Endodermal cell (in vitro differentiated cells): Measurements from ENCODE around the gene INAFM2. TPM values are rescaled to one million over a fixed set of nuclear protein-coding genes. Genes with fewer than 3 reads are reported as not detected.

ENCODE experiments used
- DNase-seq: peaks from one replicate; pipeline ENCODE4 v3.0.0-alpha.2; 2017
- H3K27ac ChIP-seq: 2 replicates; pipeline ENCODE4 v1.5.1; 2013; ENCODE audit warnings: mild to moderate bottlenecking, low read depth, low read length, moderate library complexity
- H3K27me3 ChIP-seq: 2 replicates; pipeline ENCODE4 v1.6.1; 2013; ENCODE audit warnings: mild to moderate bottlenecking, low read length, moderate library complexity; ENCODE audit not compliant: insufficient read depth, control insufficient read depth, poor library complexity, severe bottlenecking
- H3K36me3 ChIP-seq: 2 replicates; pipeline ENCODE4 v1.7.0; 2013; ENCODE audit warnings: mild to moderate bottlenecking, low read length, moderate library complexity; ENCODE audit not compliant: control insufficient read depth, insufficient read depth
- H3K4me1 ChIP-seq: one replicate; pipeline ENCODE4 v1.7.0; 2013; ENCODE audit warnings: low read length; ENCODE audit not compliant: control insufficient read depth, insufficient read depth
- H3K4me3 ChIP-seq: 2 replicates; pipeline ENCODE4 v1.5.1; 2013; ENCODE audit warnings: mild to moderate bottlenecking, low read length, moderate library complexity
- H3K9ac ChIP-seq: 2 replicates; pipeline ENCODE4 v1.6.1; 2013; ENCODE audit warnings: mild to moderate bottlenecking, low read length, moderate library complexity; ENCODE audit not compliant: poor library complexity, severe bottlenecking; ENCODE audit errors: extremely low read depth
- H3K9me3 ChIP-seq: 2 replicates; pipeline ENCODE4 v1.6.1; 2013; ENCODE audit warnings: mild to moderate bottlenecking, low read length, moderate library complexity; ENCODE audit not compliant: control insufficient read depth
- H3K27ac Mint-ChIP-seq: 2 replicates; pipeline ENCODE4 v1.8.0; 2020; ENCODE audit warnings: mixed read lengths
- H3K27me3 Mint-ChIP-seq: 2 replicates; pipeline ENCODE4 v1.8.0; 2021; ENCODE audit warnings: mild to moderate bottlenecking, mixed read lengths; ENCODE audit not compliant: insufficient read depth
- H3K36me3 Mint-ChIP-seq: 2 replicates; pipeline ENCODE4 v1.8.0; 2020; ENCODE audit warnings: low read depth, mixed read lengths
- H3K4me1 Mint-ChIP-seq: 2 replicates; pipeline ENCODE4 v1.8.0; 2020; ENCODE audit warnings: mixed read lengths
- H3K4me3 Mint-ChIP-seq: 2 replicates; pipeline ENCODE4 v1.8.0; 2020; ENCODE audit warnings: mild to moderate bottlenecking, moderate library complexity, mixed read lengths
- H3K9me3 Mint-ChIP-seq: 2 replicates; pipeline ENCODE4 v1.8.0; 2020; ENCODE audit warnings: mild to moderate bottlenecking, mixed read lengths
- WGBS, 2 experiments: methylation state at CpG; one replicate each; pipeline versions ENCODE4 v1.1.5 to v1.1.7; 2013; ENCODE audit warnings: missing lambda C conversion rate in 2 of 2, mixed read lengths in 1 of 2; ENCODE audit not compliant: insufficient coverage in 1 of 2, insufficient read length in 1 of 2; 5-methylcytosine and 5-hydroxymethylcytosine counted together
- total RNA-seq, 2 donors: library from RNA; stranded (reverse); fragmentation: NEBNext Ultra II Directional in 1 of 2; extraction: Animal tissue kit (Norgen Biotek cat#: 25700) in 1 of 2; gene quantifications; 2 replicates in 1 of 2; 3 replicates in 1 of 2; pipeline ENCODE4 v1.2.1, GENCODE V29; 2021
- TF ChIP-seq, protein P1 (sequence below): fragments of 200-600 bp; sonication (generic); conservative IDR thresholded peaks from 2 replicates; pipeline ENCODE4 v1.5.0; 2021; ENCODE audit warnings: antibody characterized with exemption, mild to moderate bottlenecking

INAFM2 gene
- total RNA-seq, 2 donors from 2014 or later: 4.6 to 8.6 TPM

DNA sequence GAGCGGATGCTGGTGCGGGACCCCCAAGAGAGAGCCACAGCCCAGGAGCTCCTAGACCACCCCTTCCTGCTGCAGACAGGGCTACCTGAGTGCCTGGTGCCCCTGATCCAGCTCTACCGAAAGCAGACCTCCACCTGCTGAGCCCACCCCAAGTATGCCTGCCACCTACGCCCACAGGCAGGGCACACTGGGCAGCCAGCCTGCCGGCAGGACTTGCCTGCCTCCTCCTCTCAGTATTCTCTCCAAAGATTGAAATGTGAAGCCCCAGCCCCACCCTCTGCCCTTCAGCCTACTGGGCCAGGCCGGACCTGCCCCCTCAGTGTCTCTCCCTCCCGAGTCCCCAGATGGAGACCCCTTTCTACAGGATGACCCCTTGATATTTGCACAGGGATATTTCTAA, 47.5 kb upstream of the INAFM2 start:
- H3K27ac ChIP-seq: no peak overlapping the region
- peaks cover 34% of the 10 kb centered on the region for H3K27me3 Mint-ChIP-seq
- 89 to 92% methylated on average over 5 to 7 of the region's 7 CpGs for WGBS, 2 experiments
- H3K4me3 Mint-ChIP-seq: no peak overlapping the region
- H3K4me1 ChIP-seq: no peaks in the 10 kb centered on the region
- H3K27me3 ChIP-seq: peaks cover 31% of the 10 kb centered on the region
- no peaks in the 10 kb centered on the region for H3K36me3 ChIP-seq
- peaks cover 14% of the 10 kb centered on the region for H3K4me1 Mint-ChIP-seq
- DNase-seq: no peak
- no peak overlapping the region for H3K4me3 ChIP-seq
- TF ChIP-seq, protein P1, sequence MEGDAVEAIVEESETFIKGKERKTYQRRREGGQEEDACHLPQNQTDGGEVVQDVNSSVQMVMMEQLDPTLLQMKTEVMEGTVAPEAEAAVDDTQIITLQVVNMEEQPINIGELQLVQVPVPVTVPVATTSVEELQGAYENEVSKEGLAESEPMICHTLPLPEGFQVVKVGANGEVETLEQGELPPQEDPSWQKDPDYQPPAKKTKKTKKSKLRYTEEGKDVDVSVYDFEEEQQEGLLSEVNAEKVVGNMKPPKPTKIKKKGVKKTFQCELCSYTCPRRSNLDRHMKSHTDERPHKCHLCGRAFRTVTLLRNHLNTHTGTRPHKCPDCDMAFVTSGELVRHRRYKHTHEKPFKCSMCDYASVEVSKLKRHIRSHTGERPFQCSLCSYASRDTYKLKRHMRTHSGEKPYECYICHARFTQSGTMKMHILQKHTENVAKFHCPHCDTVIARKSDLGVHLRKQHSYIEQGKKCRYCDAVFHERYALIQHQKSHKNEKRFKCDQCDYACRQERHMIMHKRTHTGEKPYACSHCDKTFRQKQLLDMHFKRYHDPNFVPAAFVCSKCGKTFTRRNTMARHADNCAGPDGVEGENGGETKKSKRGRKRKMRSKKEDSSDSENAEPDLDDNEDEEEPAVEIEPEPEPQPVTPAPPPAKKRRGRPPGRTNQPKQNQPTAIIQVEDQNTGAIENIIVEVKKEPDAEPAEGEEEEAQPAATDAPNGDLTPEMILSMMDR: no peak
- H3K9me3 Mint-ChIP-seq: no peaks in the 10 kb centered on the region
- H3K9ac ChIP-seq: no peak overlapping the region
- H3K9me3 ChIP-seq: no peaks in the 10 kb centered on the region
- peaks cover 10% of the 10 kb centered on the region for H3K36me3 Mint-ChIP-seq
- H3K27ac Mint-ChIP-seq: no peak overlapping the region

DNA sequence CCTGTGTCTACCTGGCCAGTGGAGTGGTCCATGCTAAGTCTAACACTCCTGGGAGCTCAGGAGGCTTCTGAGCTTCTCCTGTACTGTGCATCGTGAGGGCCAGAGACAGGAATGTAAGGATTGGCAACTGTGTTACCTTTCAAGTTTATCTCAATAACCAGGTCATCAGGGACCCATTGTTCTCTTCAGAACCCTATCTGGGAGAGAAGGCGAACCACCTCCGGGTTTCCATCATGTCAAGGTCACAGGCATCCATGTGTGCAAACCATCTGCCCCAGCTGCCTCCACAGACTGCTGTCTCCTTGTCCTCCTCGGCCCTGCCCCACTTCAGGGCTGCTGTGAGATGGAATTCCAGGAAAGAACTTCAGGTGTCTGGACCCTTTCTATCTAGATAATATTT, 46.6 kb upstream of the INAFM2 start:
- H3K9me3 Mint-ChIP-seq: no peaks in the 10 kb centered on the region
- H3K27ac Mint-ChIP-seq: no peak overlapping the region
- no peak overlapping the region for H3K4me3 Mint-ChIP-seq
- peaks cover 42% of the 10 kb centered on the region for H3K27me3 Mint-ChIP-seq
- TF ChIP-seq, protein P1: no peak
- peaks cover 16% of the 10 kb centered on the region for H3K4me1 Mint-ChIP-seq
- Histone ChIP-seq H3K4me1 (no peaks in the 10 kb centered on the region), H3K36me3 (no peaks in the 10 kb centered on the region), H3K4me3 (no peak overlapping the region), H3K27ac (no peak overlapping the region), H3K9me3 (no peaks in the 10 kb centered on the region), H3K27me3 (peaks cover 41% of the 10 kb centered on the region), H3K9ac (no peak overlapping the region)
- DNase-seq: no peak
- 83 to 94% methylated on average over 4 of the region's 4 CpGs for WGBS, 2 experiments
- H3K36me3 Mint-ChIP-seq: peaks cover 10% of the 10 kb centered on the region

DNA sequence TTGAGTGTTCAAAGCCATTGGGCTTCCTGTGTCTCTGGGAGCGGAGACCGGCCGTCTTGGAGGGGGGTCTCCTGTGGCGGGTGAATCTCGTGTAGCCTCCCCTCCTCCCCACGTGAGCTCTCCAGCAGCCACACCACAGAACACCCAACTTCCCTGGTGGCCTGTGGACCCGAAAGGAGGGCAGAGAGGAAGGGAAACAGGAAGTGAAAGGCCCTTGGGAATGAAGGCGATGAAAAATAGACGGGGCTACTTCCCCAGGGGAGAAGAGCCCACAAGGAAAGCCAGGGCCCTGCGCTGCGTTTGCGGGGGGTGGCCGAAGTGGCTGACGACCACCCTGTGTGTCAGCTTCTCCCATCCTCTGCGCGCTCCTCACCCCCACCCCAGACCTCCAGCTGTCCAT, 46.0 kb upstream of the INAFM2 start:
- H3K9me3 Mint-ChIP-seq: no peaks in the 10 kb centered on the region
- peaks cover 47% of the 10 kb centered on the region for H3K27me3 Mint-ChIP-seq
- H3K27ac ChIP-seq: no peak overlapping the region
- TF ChIP-seq, protein P1: no peak
- no peaks in the 10 kb centered on the region for H3K36me3 ChIP-seq
- peaks cover 47% of the 10 kb centered on the region for H3K27me3 ChIP-seq
- H3K27ac Mint-ChIP-seq: no peak overlapping the region
- no peaks in the 10 kb centered on the region for H3K9me3 ChIP-seq
- 82% methylated on average over 6 to 16 of the region's 16 CpGs for WGBS, 2 experiments
- no peaks in the 10 kb centered on the region for H3K4me1 ChIP-seq
- no peak overlapping the region for H3K4me3 ChIP-seq
- peaks cover 16% of the 10 kb centered on the region for H3K4me1 Mint-ChIP-seq
- DNase-seq: no peak
- H3K9ac ChIP-seq: no peak overlapping the region
- peaks cover 8% of the 10 kb centered on the region for H3K36me3 Mint-ChIP-seq
- no peak overlapping the region for H3K4me3 Mint-ChIP-seq
